WERI-Rb-1 (cell line): ENCODE data around the gene LHFPL6.

ENCODE experiments used
- DNase-seq: peaks from one replicate; pipeline ENCODE4 v3.0.0-alpha.2; 2020
- H3K27ac ChIP-seq: fragments of 250-450 bp; sonication (Bioruptor Pico); 2 replicates; pipeline ENCODE4 v1.5.1; 2020; ENCODE audit warnings: mild to moderate bottlenecking, moderate library complexity
- H3K27me3 ChIP-seq: fragments of 250-450 bp; sonication (Bioruptor Pico); 2 replicates; pipeline ENCODE4 v1.5.1; 2021; ENCODE audit warnings: mild to moderate bottlenecking, low read depth, moderate library complexity; ENCODE audit not compliant: insufficient read depth, severe bottlenecking
- H3K36me3 ChIP-seq: fragments of 250-450 bp; sonication (Bioruptor Pico); 2 replicates; pipeline ENCODE4 v1.5.1; 2020; ENCODE audit warnings: mild to moderate bottlenecking, moderate library complexity
- H3K4me3 ChIP-seq: 2 replicates; pipeline ENCODE4 v1.5.1; 2011; ENCODE audit warnings: low read depth, mild to moderate bottlenecking, control low read depth, low read length
- H3K9me3 ChIP-seq: fragments of 250-450 bp; sonication (Bioruptor Pico); 2 replicates; pipeline ENCODE4 v1.5.1; 2021; ENCODE audit warnings: mild to moderate bottlenecking, moderate library complexity; ENCODE audit not compliant: severe bottlenecking
- TF ChIP-seq, protein P1 (sequence below): IDR thresholded peaks from 2 replicates; pipeline ENCODE4 v1.5.1; 2011; ENCODE audit warnings: low read depth, mild to moderate bottlenecking, control low read depth, inconsistent platforms, low read length

LHFPL6 gene

DNA sequence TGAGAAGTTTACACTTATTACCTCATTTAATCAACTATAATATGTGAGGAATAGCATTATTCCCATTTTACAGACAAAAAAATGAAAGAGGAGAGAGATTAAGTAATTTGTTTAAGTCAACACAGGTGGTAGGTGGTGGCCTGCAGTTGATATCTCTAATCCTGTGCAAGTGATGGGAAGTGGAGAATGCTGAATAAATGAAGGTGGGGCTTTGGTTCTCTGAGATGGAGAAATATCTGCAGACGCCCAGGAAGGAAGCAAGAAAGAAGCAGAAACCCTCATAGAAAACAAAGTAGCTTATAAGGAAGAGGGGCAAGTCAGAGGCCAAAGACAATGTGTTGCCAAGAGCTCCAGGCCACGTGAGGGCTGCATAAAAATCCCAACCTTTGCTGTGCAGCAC, 290.4 kb downstream of the LHFPL6 start:
- H3K27me3 ChIP-seq: no peaks in the 10 kb centered on the region
- DNase-seq: no peak
- no peaks in the 10 kb centered on the region for H3K9me3 ChIP-seq
- no peaks in the 10 kb centered on the region for H3K36me3 ChIP-seq
- TF ChIP-seq, protein P1, sequence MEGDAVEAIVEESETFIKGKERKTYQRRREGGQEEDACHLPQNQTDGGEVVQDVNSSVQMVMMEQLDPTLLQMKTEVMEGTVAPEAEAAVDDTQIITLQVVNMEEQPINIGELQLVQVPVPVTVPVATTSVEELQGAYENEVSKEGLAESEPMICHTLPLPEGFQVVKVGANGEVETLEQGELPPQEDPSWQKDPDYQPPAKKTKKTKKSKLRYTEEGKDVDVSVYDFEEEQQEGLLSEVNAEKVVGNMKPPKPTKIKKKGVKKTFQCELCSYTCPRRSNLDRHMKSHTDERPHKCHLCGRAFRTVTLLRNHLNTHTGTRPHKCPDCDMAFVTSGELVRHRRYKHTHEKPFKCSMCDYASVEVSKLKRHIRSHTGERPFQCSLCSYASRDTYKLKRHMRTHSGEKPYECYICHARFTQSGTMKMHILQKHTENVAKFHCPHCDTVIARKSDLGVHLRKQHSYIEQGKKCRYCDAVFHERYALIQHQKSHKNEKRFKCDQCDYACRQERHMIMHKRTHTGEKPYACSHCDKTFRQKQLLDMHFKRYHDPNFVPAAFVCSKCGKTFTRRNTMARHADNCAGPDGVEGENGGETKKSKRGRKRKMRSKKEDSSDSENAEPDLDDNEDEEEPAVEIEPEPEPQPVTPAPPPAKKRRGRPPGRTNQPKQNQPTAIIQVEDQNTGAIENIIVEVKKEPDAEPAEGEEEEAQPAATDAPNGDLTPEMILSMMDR: no peak
- no peak overlapping the region for H3K27ac ChIP-seq
- no peak overlapping the region for H3K4me3 ChIP-seq

DNA sequence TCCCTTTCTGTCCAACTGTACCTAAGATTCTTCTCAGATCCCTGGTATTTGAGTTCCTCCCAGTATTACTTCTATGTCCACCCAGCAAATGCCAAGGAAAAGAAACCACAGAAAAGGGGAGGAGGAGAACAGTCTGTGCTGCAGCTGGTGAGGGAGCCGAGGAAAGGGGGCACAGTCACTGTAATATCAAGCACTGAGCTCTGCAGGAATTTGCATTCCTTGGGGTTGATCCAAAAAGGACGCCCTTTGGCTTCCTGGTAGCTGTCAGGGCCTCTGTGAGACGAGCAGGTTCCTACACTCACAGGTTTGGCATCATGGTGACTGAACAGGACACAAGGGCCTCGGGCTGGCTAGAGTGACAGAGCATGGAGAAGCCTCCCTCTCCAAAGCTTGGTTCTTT, 291.4 kb downstream of the LHFPL6 start:
- no peaks in the 10 kb centered on the region for H3K27me3 ChIP-seq
- H3K36me3 ChIP-seq: no peaks in the 10 kb centered on the region
- H3K4me3 ChIP-seq: no peak overlapping the region
- no peaks in the 10 kb centered on the region for H3K9me3 ChIP-seq
- TF ChIP-seq, protein P1: no peak
- no peak overlapping the region for H3K27ac ChIP-seq
- DNase-seq: no peak

DNA sequence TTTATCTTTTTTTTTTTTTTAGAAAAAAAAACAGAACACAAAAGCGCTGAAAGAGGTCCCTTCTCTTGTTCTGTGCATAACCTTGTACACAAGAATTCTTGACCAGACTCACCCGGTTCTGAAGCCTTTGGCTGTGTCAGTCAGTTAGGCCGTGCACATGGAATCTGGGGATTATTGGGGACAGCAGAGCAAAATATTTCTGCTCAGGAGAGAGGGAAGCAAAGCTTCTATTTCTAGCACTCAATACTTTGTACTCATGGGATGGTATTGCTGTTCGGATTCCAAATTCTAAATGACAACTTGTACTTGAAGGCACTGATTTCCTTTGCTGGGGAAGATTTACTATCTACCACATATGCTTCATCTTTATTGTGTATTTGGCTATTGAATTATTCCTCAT, 292.0 kb downstream of the LHFPL6 start:
- TF ChIP-seq, protein P1: no peak
- DNase-seq: no peak
- no peaks in the 10 kb centered on the region for H3K36me3 ChIP-seq

DNA sequence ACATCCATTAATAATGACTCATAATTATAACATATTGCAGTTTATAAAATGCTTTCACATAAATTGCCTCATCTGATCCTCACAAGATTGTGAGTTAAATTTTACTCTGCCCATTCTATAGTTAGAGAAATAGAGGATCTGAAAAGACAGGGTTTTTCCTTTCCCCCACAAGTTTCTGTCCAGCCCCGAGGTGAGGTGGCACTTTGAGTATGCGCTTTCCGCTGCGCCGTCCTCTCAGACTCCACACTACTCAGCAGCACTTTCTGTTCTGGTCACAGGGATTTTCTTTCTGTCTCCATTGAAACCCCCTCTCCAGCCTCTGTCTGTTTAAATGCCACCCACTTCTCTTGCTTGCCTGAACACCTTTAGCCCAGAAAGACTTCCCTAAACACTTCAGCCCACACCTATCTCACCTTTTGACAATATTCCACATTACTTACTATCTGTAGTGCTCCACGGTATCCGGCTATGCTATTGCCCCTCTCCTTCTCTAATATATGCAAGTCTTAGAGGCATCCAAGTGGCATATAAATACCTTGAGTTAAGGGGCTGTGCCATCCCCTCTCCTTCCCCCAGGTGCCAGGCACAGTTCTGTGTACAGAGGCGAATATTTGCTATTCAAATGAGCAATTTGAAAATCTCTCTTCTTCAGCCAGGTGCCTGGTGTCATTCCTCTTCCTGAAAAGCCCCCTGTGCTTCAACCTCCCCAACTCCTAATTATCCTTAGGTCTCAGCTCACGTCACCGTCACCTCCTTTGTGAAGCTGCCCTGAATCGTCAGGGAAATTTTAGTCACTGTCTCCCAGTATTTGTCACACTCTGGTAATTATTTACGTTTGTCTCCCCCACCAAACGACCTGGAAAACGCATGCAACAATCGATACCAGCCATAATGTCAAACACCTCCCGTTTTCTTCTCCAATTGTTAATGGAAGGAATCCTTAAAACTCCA, 296.1 kb downstream of the LHFPL6 start:
- Histone ChIP-seq H3K9me3 (no peaks in the 10 kb centered on the region), H3K27me3 (no peaks in the 10 kb centered on the region), H3K36me3 (no peaks in the 10 kb centered on the region), H3K4me3 (no peak overlapping the region), H3K27ac (no peak overlapping the region)
- TF ChIP-seq, protein P1: no peak
- DNase-seq: no peak

More for the DNA sequence above, 292.0 kb downstream of the LHFPL6 start:
- no peak overlapping the region for H3K4me3 ChIP-seq
- H3K27me3 ChIP-seq: no peaks in the 10 kb centered on the region
- H3K27ac ChIP-seq: no peak overlapping the region
- no peaks in the 10 kb centered on the region for H3K9me3 ChIP-seq

DNA sequence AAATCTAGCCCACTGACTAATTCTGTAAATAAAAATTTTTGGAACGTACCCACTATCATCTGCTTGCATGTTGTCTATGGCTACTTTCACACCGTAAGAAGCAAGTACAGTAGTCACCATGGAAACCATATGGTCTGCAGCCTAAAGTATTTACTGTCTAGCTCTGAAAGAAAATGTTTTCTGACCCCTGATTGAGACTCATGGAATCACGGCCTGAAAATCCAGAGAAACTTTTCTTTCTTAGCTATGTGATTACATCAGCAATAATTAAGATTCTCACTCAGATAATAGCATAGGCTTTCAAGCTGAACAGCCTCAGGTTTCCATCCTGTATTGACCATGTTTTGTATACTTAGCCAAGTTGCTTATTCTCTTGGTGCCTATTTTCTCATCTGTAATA, 300.2 kb downstream of the LHFPL6 start:
- H3K27me3 ChIP-seq: no peaks in the 10 kb centered on the region
- no peak overlapping the region for H3K27ac ChIP-seq
- TF ChIP-seq, protein P1: no peak
- H3K4me3 ChIP-seq: no peak overlapping the region
- no peak for DNase-seq
- no peaks in the 10 kb centered on the region for H3K36me3 ChIP-seq
- no peaks in the 10 kb centered on the region for H3K9me3 ChIP-seq
